NT2/D1 (cell line): Measurements from ENCODE around the gene TNFRSF11A.

Source experiments
- DNase-seq: peaks from one replicate; pipeline ENCODE4 v3.0.0-alpha.2; 2011; ENCODE audit warnings: low read depth, low spot score
- H3K27me3 ChIP-seq: 2 replicates; pipeline ENCODE4 v1.6.0; 2011; ENCODE audit warnings: mild to moderate bottlenecking; ENCODE audit not compliant: insufficient read length, insufficient read depth
- H3K36me3 ChIP-seq: 2 replicates; pipeline ENCODE4 v1.6.1; 2011; ENCODE audit warnings: mild to moderate bottlenecking, low read length, mixed read lengths; ENCODE audit not compliant: insufficient read depth, insufficient read length
- H3K4me1 ChIP-seq: 2 replicates; pipeline ENCODE4 v1.5.1; 2011; ENCODE audit not compliant: insufficient read depth, insufficient read length
- H3K4me3 ChIP-seq: 2 replicates; pipeline ENCODE4 v1.5.1; 2011; ENCODE audit warnings: low read depth; ENCODE audit not compliant: insufficient read length
- H3K9ac ChIP-seq: 2 replicates; pipeline ENCODE4 v1.6.0; 2011; ENCODE audit warnings: low read depth; ENCODE audit not compliant: insufficient read length
- H3K9me3 ChIP-seq: 2 replicates; pipeline ENCODE4 v1.5.1; 2011; ENCODE audit warnings: mild to moderate bottlenecking, low read length; ENCODE audit not compliant: insufficient read depth
- SUZ12 ChIP-seq: IDR thresholded peaks from 2 replicates; pipeline ENCODE4 v1.6.1; 2011; ENCODE audit not compliant: insufficient read length, insufficient read depth; ENCODE audit errors: extremely low read depth
- YY1 ChIP-seq: IDR thresholded peaks from 2 replicates; pipeline ENCODE4 v1.6.1; 2011; ENCODE audit not compliant: insufficient read length, insufficient read depth
- ZNF274 ChIP-seq: IDR thresholded peaks from 2 replicates; pipeline ENCODE4 v1.6.1; 2011; ENCODE audit warnings: mild to moderate bottlenecking, low read depth, low read length

The TNFRSF11A gene

GRCh38 chr18:62332431-62332830, 7.3 kb downstream of the TNFRSF11A start:
- TF ChIP-seq ZNF274 (no peak), SUZ12 (no peak), YY1 (no peak)
- DNase-seq = no peak

GRCh38 chr18:62332964-62333695, 8.0 kb downstream of the TNFRSF11A start:
- no peak for DNase-seq
- Histone ChIP-seq H3K4me3 (no peak overlapping the region), H3K4me1 (peaks cover 7% of the 10 kb centered on the region), H3K9me3 (no peaks in the 10 kb centered on the region), H3K9ac (no peak overlapping the region), H3K36me3 (no peaks in the 10 kb centered on the region), H3K27me3 (peaks cover under 1% of the 10 kb centered on the region)
- TF ChIP-seq YY1 (no peak), SUZ12 (no peak), ZNF274 (no peak)

More at GRCh38 chr18:62332431-62332830, 7.3 kb downstream of the TNFRSF11A start:
- no peak overlapping the region for H3K4me3 ChIP-seq
- no peaks in the 10 kb centered on the region for H3K9me3 ChIP-seq
- H3K9ac ChIP-seq = no peak overlapping the region
- peaks cover 8% of the 10 kb centered on the region for H3K27me3 ChIP-seq
- peaks cover 7% of the 10 kb centered on the region for H3K4me1 ChIP-seq
- no peaks in the 10 kb centered on the region for H3K36me3 ChIP-seq

GRCh38 chr18:62334120-62334519, 9.0 kb downstream of the TNFRSF11A start:
- no peak overlapping the region for H3K9ac ChIP-seq
- H3K27me3 ChIP-seq = no peaks in the 10 kb centered on the region
- no peak overlapping the region for H3K4me3 ChIP-seq
- DNase-seq = no peak
- H3K9me3 ChIP-seq = no peaks in the 10 kb centered on the region
- TF ChIP-seq YY1 (no peak), SUZ12 (no peak), ZNF274 (no peak)
- H3K4me1 ChIP-seq = peaks cover 8% of the 10 kb centered on the region
- no peaks in the 10 kb centered on the region for H3K36me3 ChIP-seq

- no peak for DNase-seq
- Histone ChIP-seq H3K27me3 (no peaks in the 10 kb centered on the region), H3K9ac (no peak overlapping the region), H3K36me3 (no peaks in the 10 kb centered on the region), H3K4me3 (no peak overlapping the region), H3K4me1 (peaks cover 4% of the 10 kb centered on the region), H3K9me3 (no peaks in the 10 kb centered on the region)
- TF ChIP-seq YY1 (no peak), SUZ12 (no peak), ZNF274 (no peak)
Measured at GRCh38 chr18:62335494-62335893, 10.4 kb downstream of the TNFRSF11A start.

- TF ChIP-seq SUZ12 = no peak
- no peak for TF ChIP-seq ZNF274
- no peak for TF ChIP-seq YY1
- Histone ChIP-seq H3K27me3 (no peaks in the 10 kb centered on the region), H3K4me3 (no peak overlapping the region), H3K36me3 (no peaks in the 10 kb centered on the region), H3K9ac (no peak overlapping the region), H3K9me3 (no peaks in the 10 kb centered on the region), H3K4me1 (peaks cover 4% of the 10 kb centered on the region)
- DNase-seq = no peak
Measured at GRCh38 chr18:62336618-62337017, 11.5 kb downstream of the TNFRSF11A start.

- no peak overlapping the region for H3K4me3 ChIP-seq
- TF ChIP-seq SUZ12 (no peak), YY1 (no peak), ZNF274 (no peak)
- H3K4me1 ChIP-seq = peaks cover 4% of the 10 kb centered on the region
- no peaks in the 10 kb centered on the region for H3K9me3 ChIP-seq
- H3K9ac ChIP-seq = no peak overlapping the region
- DNase-seq = no peak
- H3K27me3 ChIP-seq = no peaks in the 10 kb centered on the region
- H3K36me3 ChIP-seq = no peaks in the 10 kb centered on the region
Measured at GRCh38 chr18:62337336-62337735, 12.2 kb downstream of the TNFRSF11A start.

GRCh38 chr18:62338446-62339105, 13.5 kb downstream of the TNFRSF11A start:
- DNase-seq = no peak
- no peak for TF ChIP-seq ZNF274
- Histone ChIP-seq H3K4me3 (no peak overlapping the region), H3K27me3 (no peaks in the 10 kb centered on the region), H3K4me1 (peaks cover 4% of the 10 kb centered on the region), H3K9ac (no peak overlapping the region), H3K9me3 (no peaks in the 10 kb centered on the region), H3K36me3 (no peaks in the 10 kb centered on the region)
